SK-N-SH treated with all-trans-retinoic acid at 6 μM for 48 hours (cell line): ENCODE data around the gene B3GNT9.

ENCODE experiments used
- ATAC-seq: fragments of 200-7000 bp; cut with Tn5 transposase; 3 replicates; pipeline ENCODE4 v1.9.1; 2020; ENCODE audit warnings: mild to moderate bottlenecking, moderate library complexity
- BACH2 ChIP-seq: fragments of 250-450 bp; sonication (Bioruptor Pico); IDR thresholded peaks from 2 replicates; pipeline ENCODE4 v1.9.0; 2021; ENCODE audit warnings: mild to moderate bottlenecking, borderline replicate concordance
- CSDC2 ChIP-seq: fragments of 250-450 bp; sonication (Bioruptor Pico); IDR thresholded peaks from 2 replicates; pipeline ENCODE4 v1.5.0; 2020; ENCODE audit warnings: mild to moderate bottlenecking, moderate library complexity
- GLIS3 ChIP-seq: fragments of 250-450 bp; sonication (Bioruptor Pico); IDR thresholded peaks from 2 replicates; pipeline ENCODE4 v1.5.0; 2020; ENCODE audit warnings: mild to moderate bottlenecking, moderate library complexity
- ISL1 ChIP-seq: fragments of 250-450 bp; sonication (Bioruptor Pico); IDR thresholded peaks from 2 replicates; pipeline ENCODE4 v2.1.2; 2022; ENCODE audit warnings: mild to moderate bottlenecking, moderate library complexity
- OSR1 ChIP-seq: fragments of 250-450 bp; sonication (Bioruptor Pico); IDR thresholded peaks from 2 replicates; pipeline ENCODE4 v1.8.0; 2022; ENCODE audit warnings: moderate library complexity, mild to moderate bottlenecking, inconsistent platforms
- PATZ1 ChIP-seq: fragments of 250-450 bp; sonication (Bioruptor Pico); IDR thresholded peaks from 2 replicates; pipeline ENCODE4 v1.8.0; 2020; ENCODE audit warnings: mild to moderate bottlenecking, moderate library complexity, borderline replicate concordance
- PPARA ChIP-seq: fragments of 250-450 bp; sonication (Bioruptor Pico); IDR thresholded peaks from 2 replicates; pipeline ENCODE4 v1.5.0; 2020; ENCODE audit warnings: mild to moderate bottlenecking, borderline replicate concordance
- RARB ChIP-seq: fragments of 250-450 bp; sonication (Bioruptor Pico); IDR thresholded peaks from 2 replicates; pipeline ENCODE4 v1.8.0; 2021; ENCODE audit warnings: mild to moderate bottlenecking, moderate library complexity
- SNAI2 ChIP-seq: fragments of 250-450 bp; sonication (Bioruptor Pico); IDR thresholded peaks from 2 replicates; pipeline ENCODE4 v1.5.0; 2020; ENCODE audit warnings: mild to moderate bottlenecking, moderate library complexity
- TCF4 ChIP-seq: fragments of 250-450 bp; sonication (Bioruptor Pico); IDR thresholded peaks from 2 replicates; pipeline ENCODE4 v1.8.0; 2021; ENCODE audit warnings: mild to moderate bottlenecking, moderate library complexity, borderline replicate concordance
- TOX ChIP-seq: fragments of 250-450 bp; sonication (Bioruptor Pico); IDR thresholded peaks from 2 replicates; pipeline ENCODE4 v1.8.0; 2021; ENCODE audit warnings: mild to moderate bottlenecking, moderate library complexity, borderline replicate concordance
- TSHZ2 ChIP-seq: fragments of 250-450 bp; sonication (Bioruptor Pico); IDR thresholded peaks from 2 replicates; pipeline ENCODE4 v1.5.0; 2020; ENCODE audit warnings: mild to moderate bottlenecking, moderate library complexity
- ZFP3 ChIP-seq: fragments of 250-450 bp; sonication (Bioruptor Pico); IDR thresholded peaks from 2 replicates; pipeline ENCODE4 v1.5.0; 2020; ENCODE audit warnings: mild to moderate bottlenecking, moderate library complexity
- ZFP30 ChIP-seq: fragments of 450-650 bp; formaldehyde crosslinking; IDR thresholded peaks from 2 replicates; pipeline ENCODE4 v1.5.0; 2022; ENCODE audit warnings: mild to moderate bottlenecking, moderate library complexity
- ZNF565 ChIP-seq: fragments of 450-650 bp; formaldehyde crosslinking; conservative IDR thresholded peaks from 2 replicates; pipeline ENCODE4 v1.5.0; 2020; ENCODE audit warnings: low read depth, mild to moderate bottlenecking, moderate library complexity
- ZNF70 ChIP-seq: fragments of 450-650 bp; formaldehyde crosslinking; IDR thresholded peaks from 2 replicates; pipeline ENCODE4 v1.5.0; 2020; ENCODE audit warnings: mild to moderate bottlenecking, moderate library complexity
- ZNF8 ChIP-seq: fragments of 450-650 bp; formaldehyde crosslinking; IDR thresholded peaks from 2 replicates; pipeline ENCODE4 v1.5.0; 2020; ENCODE audit warnings: mild to moderate bottlenecking, moderate library complexity
- TF ChIP-seq, protein P1 (sequence below): fragments of 250-450 bp; sonication (Bioruptor Pico); IDR thresholded peaks from 2 replicates; pipeline ENCODE4 v1.5.1; 2020; ENCODE audit warnings: low read depth, mild to moderate bottlenecking, moderate library complexity
- TF ChIP-seq, protein P2 (sequence below): fragments of 250-450 bp; sonication (Bioruptor Pico); IDR thresholded peaks from 2 replicates; pipeline ENCODE4 v1.5.1; 2021; ENCODE audit warnings: mild to moderate bottlenecking, moderate library complexity

Gene B3GNT9

DNA sequence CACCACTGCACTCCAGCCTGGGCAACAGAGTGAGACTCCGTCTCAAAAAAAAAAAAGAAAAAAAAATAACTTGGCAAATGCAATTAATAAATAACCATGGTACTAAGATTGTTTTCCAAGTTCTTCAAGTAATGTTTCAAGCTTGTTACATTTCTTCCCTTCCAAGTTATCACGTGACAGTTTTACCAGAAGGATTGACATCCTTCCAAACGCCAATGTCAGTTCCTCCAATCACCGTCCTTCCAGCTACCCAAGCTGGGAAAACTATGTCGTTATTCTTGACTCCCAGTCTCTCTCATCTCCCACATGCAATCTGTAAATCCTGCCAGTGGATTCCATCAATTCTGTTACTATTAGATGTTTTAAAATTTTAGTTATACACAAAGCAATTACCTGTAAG is 44.9 kb downstream of the B3GNT9 start (continued):
- no peak for TF ChIP-seq PATZ1 (CRISPR knock-in tag)
- no peak for TF ChIP-seq SNAI2 (CRISPR knock-in tag)
- no peak for TF ChIP-seq ZFP30 (CRISPR knock-in tag)
- TF ChIP-seq TCF4 (CRISPR knock-in tag): no peak
- no peak for TF ChIP-seq PPARA (CRISPR knock-in tag)

DNA sequence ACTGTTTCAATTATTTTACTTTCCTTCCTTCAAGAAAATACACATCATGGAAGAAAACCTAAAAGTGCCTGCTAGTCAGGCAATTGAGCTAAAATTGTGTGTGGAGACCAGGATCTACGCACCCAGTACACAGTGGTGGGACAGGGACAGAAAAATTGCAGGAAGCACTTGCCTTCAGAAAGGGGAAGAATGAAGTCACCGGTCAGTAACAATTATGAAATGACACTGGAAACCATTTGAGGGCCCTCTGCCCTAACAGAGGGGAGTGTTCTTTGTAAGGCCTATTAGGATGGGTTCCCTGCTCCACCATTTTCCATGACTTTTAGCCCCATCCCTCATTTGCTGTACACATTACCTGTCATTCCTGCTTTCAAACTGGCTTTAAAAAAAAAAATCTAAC is 45.6 kb downstream of the B3GNT9 start:
- ATAC-seq: no peak
- TF ChIP-seq OSR1: no peak

GRCh38 chr16:67104845-67105244 is 46.0 kb downstream of the B3GNT9 start:
- TF ChIP-seq SNAI2 (CRISPR knock-in tag) (no peak), GLIS3 (CRISPR knock-in tag) (no peak), TSHZ2 (no peak), ZNF70 (CRISPR knock-in tag) (no peak), PATZ1 (CRISPR knock-in tag) (no peak), TOX (no peak), ZNF8 (CRISPR knock-in tag) (no peak), PPARA (CRISPR knock-in tag) (no peak)
- TF ChIP-seq, protein P1, sequence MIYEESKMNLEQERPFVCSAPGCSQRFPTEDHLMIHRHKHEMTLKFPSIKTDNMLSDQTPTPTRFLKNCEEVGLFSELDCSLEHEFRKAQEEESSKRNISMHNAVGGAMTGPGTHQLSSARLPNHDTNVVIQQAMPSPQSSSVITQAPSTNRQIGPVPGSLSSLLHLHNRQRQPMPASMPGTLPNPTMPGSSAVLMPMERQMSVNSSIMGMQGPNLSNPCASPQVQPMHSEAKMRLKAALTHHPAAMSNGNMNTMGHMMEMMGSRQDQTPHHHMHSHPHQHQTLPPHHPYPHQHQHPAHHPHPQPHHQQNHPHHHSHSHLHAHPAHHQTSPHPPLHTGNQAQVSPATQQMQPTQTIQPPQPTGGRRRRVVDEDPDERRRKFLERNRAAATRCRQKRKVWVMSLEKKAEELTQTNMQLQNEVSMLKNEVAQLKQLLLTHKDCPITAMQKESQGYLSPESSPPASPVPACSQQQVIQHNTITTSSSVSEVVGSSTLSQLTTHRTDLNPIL: no peak
- no peak for ATAC-seq

- ATAC-seq: peak; percentile 70
Observed at GRCh38 chr16:67104061-67104460, 46.7 kb downstream of the B3GNT9 start.

More at GRCh38 chr16:67104061-67104460, 46.7 kb downstream of the B3GNT9 start:
- TF ChIP-seq ZNF70 (CRISPR knock-in tag) (no peak), ISL1 (no peak), GLIS3 (CRISPR knock-in tag) (no peak), RARB (CRISPR knock-in tag) (no peak), TCF4 (CRISPR knock-in tag) (no peak), OSR1 (no peak), PATZ1 (CRISPR knock-in tag) (no peak), ZNF565 (no peak), TSHZ2 (no peak), BACH2 (CRISPR knock-in tag) (no peak), ZFP3 (CRISPR knock-in tag) (no peak), ZNF8 (CRISPR knock-in tag) (no peak), CSDC2 (no peak)
- TF ChIP-seq, protein P2, sequence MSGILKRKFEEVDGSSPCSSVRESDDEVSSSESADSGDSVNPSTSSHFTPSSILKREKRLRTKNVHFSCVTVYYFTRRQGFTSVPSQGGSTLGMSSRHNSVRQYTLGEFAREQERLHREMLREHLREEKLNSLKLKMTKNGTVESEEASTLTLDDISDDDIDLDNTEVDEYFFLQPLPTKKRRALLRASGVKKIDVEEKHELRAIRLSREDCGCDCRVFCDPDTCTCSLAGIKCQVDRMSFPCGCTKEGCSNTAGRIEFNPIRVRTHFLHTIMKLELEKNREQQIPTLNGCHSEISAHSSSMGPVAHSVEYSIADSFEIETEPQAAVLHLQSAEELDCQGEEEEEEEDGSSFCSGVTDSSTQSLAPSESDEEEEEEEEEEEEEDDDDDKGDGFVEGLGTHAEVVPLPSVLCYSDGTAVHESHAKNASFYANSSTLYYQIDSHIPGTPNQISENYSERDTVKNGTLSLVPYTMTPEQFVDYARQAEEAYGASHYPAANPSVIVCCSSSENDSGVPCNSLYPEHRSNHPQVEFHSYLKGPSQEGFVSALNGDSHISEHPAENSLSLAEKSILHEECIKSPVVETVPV (CRISPR knock-in tag): no peak
